SH-SY5Y (cell line): ENCODE data around the gene DELE1.

Experiments used
- GATA2 ChIP-seq: IDR thresholded peaks from 2 replicates; pipeline ENCODE4 v1.6.1; 2011; ENCODE audit warnings: mild to moderate bottlenecking, low read depth, low read length
- GATA3 ChIP-seq: IDR thresholded peaks from 2 replicates; pipeline ENCODE4 v1.6.1; 2011; ENCODE audit warnings: low read depth, mild to moderate bottlenecking, low read length, moderate library complexity

GRCh38 chr5:141919218-141920119 lies 4.2 kb upstream of the DELE1 start:
- TF ChIP-seq GATA2 (no peak), GATA3 (no peak)
